Heart left ventricle (tissue), 13 donors: Measurements from ENCODE around the gene SRC.

Experiments
- CTCF ChIP-seq, 12 donors: fragments of 200-600 bp; sonication (generic) in 4 of 12; IDR thresholded peaks; one replicate each; pipeline versions ENCODE4 v1.5.0 to v1.8.0; 2018 to 2022; ENCODE audit warnings: antibody characterized with exemption in 12 of 12, mild to moderate bottlenecking in 5 of 12
- POLR2A ChIP-seq, 2 donors: fragments of 450-650 bp; IDR thresholded peaks; one replicate each; pipeline ENCODE4 v1.6.1; 2017; ENCODE audit warnings: antibody characterized with exemption in 2 of 2, mild to moderate bottlenecking in 2 of 2, moderate library complexity in 2 of 2
- donor health status: ischemic (EF 13 %, LVEDD 7.1; RV severe dilation, severe dysfunction).
- donor health status: DM: no; HTN: yes; CAD: no.
- donor health status: DM: no; HTN: no; CAD: no.
- donor health status: ischemic (EF 25% LVEDD 6.9; RV normal size, moderate dysfunction).
- donor health status: ischemic (EF 25% LVEDD 5.7; RV mildly dilated, moderate dysfunction).
- donor health status: ischemic (EF 35%, LVEDD 5.7; RV mildly dilated, moderate dysfunction).
- donor health status: nonischemic (EF 11% LVEDD 7.7; RV severe dilation, severe dysfunction).
- donor health status: DM: yes; HTN: yes; CAD: no.
- donor health status: PGD.
- donor health status: ischemic (EF 29% LVEDD 5.4; RV normal size, mild dysfunction).
- donor health status: nonischemic (EF 23%, LVEDD 6.1; RV moderate dilation, normal function).

GRCh38 chr20:37401930-37402675, 56.2 kb downstream of the SRC start:
- TF ChIP-seq POLR2A (IDR thresholded peaks at IDR 0.05): no peak
- no peak for TF ChIP-seq CTCF (IDR thresholded peaks at IDR 0.05)
